ENCODE data around the gene NPTX1.

DNA sequence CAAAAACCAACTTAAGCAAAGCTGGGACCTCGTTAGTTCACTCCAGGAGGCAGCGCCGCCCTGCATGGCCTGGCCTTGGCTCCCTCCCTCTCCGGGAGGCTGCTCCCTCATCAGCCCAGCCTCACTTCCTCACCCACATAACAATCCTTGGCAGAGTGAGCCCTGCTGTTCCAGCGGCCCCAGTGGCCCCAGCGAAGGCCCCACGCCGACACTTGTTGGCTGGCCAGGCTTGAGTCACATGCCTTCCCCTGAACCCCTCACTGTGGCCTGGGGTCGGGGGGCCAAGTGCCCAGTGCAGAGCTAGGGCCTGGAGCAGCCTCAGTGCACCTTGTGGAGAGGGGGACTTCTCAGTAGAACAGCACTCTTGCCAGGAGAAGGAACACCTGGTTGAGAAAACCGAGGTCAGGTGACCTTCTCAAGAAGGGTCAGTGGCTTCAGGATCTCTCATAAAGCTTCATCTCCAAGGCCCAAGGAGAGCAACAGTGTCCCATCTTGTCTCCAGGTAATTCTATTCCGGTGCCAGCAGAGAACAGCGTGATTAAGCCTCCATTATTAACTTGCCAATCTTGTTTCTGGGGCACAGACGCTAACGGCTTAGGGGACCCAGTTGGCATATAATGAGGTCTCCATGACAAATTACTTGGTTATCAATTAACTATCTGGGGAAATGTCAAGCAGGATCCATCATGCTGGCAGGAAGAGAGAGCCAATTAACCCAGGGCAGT is 34.6 kb downstream of the NPTX1 start:
- TF ChIP-seq CTCF (IDR thresholded peaks at IDR 0.05) = no peak
- TF ChIP-seq POLR2A (IDR thresholded peaks at IDR 0.05) = no peak

Data from adrenal gland (tissue), 5 donors.